NT2/D1 (cell line): Measurements from ENCODE around the gene MTM1.

Source experiments
- DNase-seq: peaks from one replicate; pipeline ENCODE4 v3.0.0-alpha.2; 2011; ENCODE audit warnings: low read depth, low spot score
- H3K27me3 ChIP-seq: 2 replicates; pipeline ENCODE4 v1.6.0; 2011; ENCODE audit warnings: mild to moderate bottlenecking; ENCODE audit not compliant: insufficient read length, insufficient read depth
- H3K36me3 ChIP-seq: 2 replicates; pipeline ENCODE4 v1.6.1; 2011; ENCODE audit warnings: mild to moderate bottlenecking, low read length, mixed read lengths; ENCODE audit not compliant: insufficient read depth, insufficient read length
- H3K4me1 ChIP-seq: 2 replicates; pipeline ENCODE4 v1.5.1; 2011; ENCODE audit not compliant: insufficient read depth, insufficient read length
- H3K4me3 ChIP-seq: 2 replicates; pipeline ENCODE4 v1.5.1; 2011; ENCODE audit warnings: low read depth; ENCODE audit not compliant: insufficient read length
- H3K9ac ChIP-seq: 2 replicates; pipeline ENCODE4 v1.6.0; 2011; ENCODE audit warnings: low read depth; ENCODE audit not compliant: insufficient read length
- H3K9me3 ChIP-seq: 2 replicates; pipeline ENCODE4 v1.5.1; 2011; ENCODE audit warnings: mild to moderate bottlenecking, low read length; ENCODE audit not compliant: insufficient read depth
- SUZ12 ChIP-seq: IDR thresholded peaks from 2 replicates; pipeline ENCODE4 v1.6.1; 2011; ENCODE audit not compliant: insufficient read length, insufficient read depth; ENCODE audit errors: extremely low read depth
- YY1 ChIP-seq: IDR thresholded peaks from 2 replicates; pipeline ENCODE4 v1.6.1; 2011; ENCODE audit not compliant: insufficient read length, insufficient read depth
- ZNF274 ChIP-seq: IDR thresholded peaks from 2 replicates; pipeline ENCODE4 v1.6.1; 2011; ENCODE audit warnings: mild to moderate bottlenecking, low read depth, low read length

The MTM1 gene

DNA sequence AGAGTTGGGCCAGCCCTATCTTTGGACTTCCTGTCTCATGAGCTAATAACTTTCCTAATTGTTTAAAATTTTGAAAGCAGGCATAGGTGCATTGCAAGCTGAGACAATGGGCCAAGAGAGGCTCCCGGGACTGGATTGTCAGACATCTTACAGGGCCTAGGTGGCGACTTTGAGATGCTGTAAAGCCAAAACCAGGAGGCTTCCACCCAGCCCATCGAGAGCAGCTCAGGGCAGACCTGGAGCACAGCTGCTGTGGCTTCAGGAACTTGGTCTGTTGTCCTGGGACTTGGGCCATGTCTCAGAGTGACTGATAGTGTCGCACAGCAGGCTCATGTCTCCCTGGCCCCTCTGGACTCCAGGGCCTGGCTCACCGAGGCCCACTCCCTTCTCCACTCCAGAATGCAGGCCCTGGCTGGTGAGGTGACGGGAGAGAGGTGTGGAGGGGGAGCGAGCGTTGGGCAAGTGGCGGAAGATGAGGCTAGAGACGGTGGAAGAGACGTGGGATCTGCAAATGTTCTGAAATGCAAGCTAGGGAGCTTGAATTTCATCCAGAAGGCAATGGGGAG, 24.1 kb upstream of the MTM1 start:
- H3K4me1 ChIP-seq = peaks cover under 1% of the 10 kb centered on the region
- H3K4me3 ChIP-seq = no peak overlapping the region
- no peaks in the 10 kb centered on the region for H3K9me3 ChIP-seq
- TF ChIP-seq ZNF274 (no peak), SUZ12 (no peak), YY1 (no peak)
- DNase-seq = no peak
- no peaks in the 10 kb centered on the region for H3K36me3 ChIP-seq
- no peak overlapping the region for H3K9ac ChIP-seq
- peaks cover 22% of the 10 kb centered on the region for H3K27me3 ChIP-seq

DNA sequence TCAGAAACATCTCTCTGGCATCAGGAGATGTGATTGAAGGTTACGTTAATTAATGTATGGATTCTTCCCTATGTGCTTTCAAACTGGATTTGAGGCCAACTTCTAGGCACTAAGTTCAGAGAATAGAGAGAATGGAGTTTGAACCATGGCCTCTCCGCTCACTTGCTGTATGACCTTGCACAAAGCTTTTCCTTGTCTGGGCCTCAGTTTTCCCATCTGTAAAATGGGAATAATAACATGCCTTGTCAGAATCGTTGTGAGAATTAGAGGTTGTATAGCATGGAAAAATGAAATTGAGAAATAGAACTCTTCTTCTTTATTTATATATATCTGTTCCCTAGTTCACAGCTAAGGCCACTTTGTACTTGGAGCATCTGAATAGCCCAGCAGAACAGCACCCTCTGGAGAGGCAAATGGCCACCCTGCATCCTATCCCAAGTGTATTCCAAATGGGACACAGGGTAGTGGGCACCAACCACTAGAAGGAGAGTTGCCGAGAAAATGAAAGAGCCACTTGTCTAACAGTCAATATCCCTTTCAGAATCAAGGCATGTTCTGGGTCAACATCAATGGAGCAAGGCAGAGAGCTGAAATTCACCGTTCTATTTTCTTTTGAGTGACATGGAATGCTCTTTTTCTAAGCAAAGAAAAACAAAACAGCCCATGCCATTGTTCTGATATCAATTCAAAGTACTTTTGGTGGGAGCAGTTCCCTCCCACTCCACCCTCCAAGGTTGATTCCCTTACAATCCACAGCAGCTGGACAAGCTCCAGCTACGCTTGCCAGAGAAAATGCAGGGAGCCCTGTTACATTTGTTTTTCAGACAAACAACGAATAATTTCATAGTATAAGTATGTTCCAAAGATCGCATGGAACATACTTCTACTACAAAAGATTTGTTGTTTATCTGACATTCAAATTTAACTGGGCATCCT, 23.3 kb upstream of the MTM1 start:
- no peak overlapping the region for H3K4me3 ChIP-seq
- no peak for TF ChIP-seq ZNF274
- TF ChIP-seq SUZ12 = no peak
- no peak for TF ChIP-seq YY1
- peaks cover 2% of the 10 kb centered on the region for H3K4me1 ChIP-seq
- peaks cover 22% of the 10 kb centered on the region for H3K27me3 ChIP-seq
- H3K9ac ChIP-seq = no peak overlapping the region
- H3K9me3 ChIP-seq = no peaks in the 10 kb centered on the region
- H3K36me3 ChIP-seq = no peaks in the 10 kb centered on the region
- no peak for DNase-seq

- no peak for TF ChIP-seq YY1
- no peak for TF ChIP-seq SUZ12
- no peak for TF ChIP-seq ZNF274
- no peak for DNase-seq
- no peak overlapping the region for H3K4me3 ChIP-seq
- peaks cover 2% of the 10 kb centered on the region for H3K4me1 ChIP-seq
- H3K9ac ChIP-seq = no peak overlapping the region
- H3K36me3 ChIP-seq = no peaks in the 10 kb centered on the region
- H3K27me3 ChIP-seq = peaks cover 22% of the 10 kb centered on the region
- H3K9me3 ChIP-seq = no peaks in the 10 kb centered on the region
These were observed 21.7 kb upstream of the MTM1 start for GRCh38 chrX:150546711-150547153.

DNA sequence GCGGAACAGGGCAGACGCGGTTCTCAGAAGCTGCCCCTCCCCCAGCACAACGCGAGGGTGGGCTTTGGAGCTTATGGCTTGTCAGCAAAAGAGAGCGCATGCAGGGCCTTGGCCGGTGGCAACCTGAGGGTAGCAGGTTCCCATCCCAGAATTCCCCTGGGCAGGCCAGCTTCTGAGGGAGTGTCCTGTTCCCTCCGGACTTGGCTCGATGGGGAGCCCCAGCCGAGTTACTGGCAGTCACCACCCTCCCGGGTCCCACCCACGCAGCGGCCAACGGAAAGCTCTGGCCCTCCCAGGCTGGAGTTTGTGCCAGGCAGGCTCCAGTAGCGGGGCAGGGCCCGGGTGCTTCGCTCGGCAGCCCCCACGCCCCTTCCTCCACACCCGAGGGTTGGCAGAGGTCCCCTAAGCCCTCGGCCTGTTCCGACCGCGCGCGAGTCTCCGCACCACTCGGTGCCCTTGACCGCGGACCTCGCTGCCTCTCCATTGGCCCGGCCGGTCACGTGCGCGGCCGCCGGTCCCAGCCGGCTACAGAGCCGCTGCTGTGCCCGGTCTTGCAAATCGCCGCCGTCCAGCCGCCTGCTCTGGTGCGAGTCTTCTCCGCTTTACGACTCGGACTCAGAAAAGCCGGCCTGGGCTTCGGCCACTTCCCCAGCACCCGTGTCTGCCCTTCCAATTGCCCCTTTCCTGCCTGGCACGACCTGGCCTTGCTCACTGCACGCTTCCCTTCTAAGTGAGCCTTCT, 20.9 kb upstream of the MTM1 start:
- Histone ChIP-seq H3K4me1 (peaks cover 2% of the 10 kb centered on the region), H3K4me3 (peak overlapping the region; percentile 8), H3K27me3 (peaks cover 22% of the 10 kb centered on the region), H3K36me3 (no peaks in the 10 kb centered on the region), H3K9ac (peak overlapping the region; percentile 64), H3K9me3 (no peaks in the 10 kb centered on the region)
- no peak for DNase-seq
- TF ChIP-seq ZNF274 (no peak), SUZ12 (no peak), YY1 (no peak)

- Histone ChIP-seq H3K4me3 (no peak overlapping the region), H3K9ac (no peak overlapping the region), H3K27me3 (peaks cover 22% of the 10 kb centered on the region), H3K4me1 (peaks cover 2% of the 10 kb centered on the region), H3K36me3 (no peaks in the 10 kb centered on the region), H3K9me3 (no peaks in the 10 kb centered on the region)
- no peak for TF ChIP-seq SUZ12
- no peak for TF ChIP-seq ZNF274
- TF ChIP-seq YY1 = no peak
- DNase-seq = no peak
These were observed 20.2 kb upstream of the MTM1 start for GRCh38 chrX:150548251-150548650.

DNA sequence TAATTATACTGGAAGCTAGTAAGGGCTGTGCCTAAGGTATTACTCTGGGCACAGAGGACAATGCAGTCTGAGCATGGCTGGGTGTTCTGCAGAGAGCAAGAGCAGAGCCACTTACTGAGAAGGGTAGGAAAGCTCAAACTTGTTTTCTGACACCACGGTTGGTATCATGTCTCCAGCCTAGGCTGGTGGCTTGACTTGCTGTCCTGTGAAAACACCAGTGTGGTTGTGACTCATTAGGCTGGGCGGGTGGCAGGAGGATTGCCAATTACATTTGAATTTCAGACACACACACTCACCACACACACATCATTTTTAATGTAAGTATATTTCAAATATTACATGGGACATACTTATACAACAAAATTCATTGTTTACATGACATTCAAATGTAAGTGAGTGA, 19.7 kb upstream of the MTM1 start:
- Histone ChIP-seq H3K4me1 (peaks cover 2% of the 10 kb centered on the region), H3K27me3 (peaks cover 22% of the 10 kb centered on the region), H3K9ac (no peak overlapping the region), H3K36me3 (no peaks in the 10 kb centered on the region), H3K4me3 (no peak overlapping the region), H3K9me3 (no peaks in the 10 kb centered on the region)
- DNase-seq = no peak
- TF ChIP-seq ZNF274 (no peak), SUZ12 (no peak), YY1 (no peak)

- Histone ChIP-seq H3K4me3 (no peak overlapping the region), H3K4me1 (peaks cover 2% of the 10 kb centered on the region), H3K9me3 (no peaks in the 10 kb centered on the region), H3K9ac (no peak overlapping the region), H3K36me3 (no peaks in the 10 kb centered on the region), H3K27me3 (peaks cover 20% of the 10 kb centered on the region)
- TF ChIP-seq ZNF274 (no peak), SUZ12 (no peak), YY1 (no peak)
- no peak for DNase-seq
These were observed 16.5 kb upstream of the MTM1 start for GRCh38 chrX:150551963-150552362.
